ENCODE measurements around the gene CA11.

Gene CA11

GRCh38 chr19:48615231-48616040 lies 30.6 kb downstream of the CA11 start:
- H3K27ac ChIP-seq (ENCODE audit: low read depth in 2 of 2, low read length in 2 of 2), result peak overlapping the region; percentile 95 to 97
- peak overlapping the region; percentile 77 to 99 for H3K9ac ChIP-seq (ENCODE audit: low read depth in 1 of 2, low read length in 2 of 2)
- peaks cover 50 to 53% of the 10 kb centered on the region in 2 donors for H3K4me1 ChIP-seq (ENCODE audit: control insufficient read depth in 2 of 2, insufficient read depth in 2 of 2, low read length in 2 of 2)
- H3K4me3 ChIP-seq (ENCODE audit: low read length in 2 of 2), result peak overlapping the region in 1 of 2 donors; percentile 41
- H3K9me3 ChIP-seq (ENCODE audit: control insufficient read depth in 2 of 2, low read length in 2 of 2), result no peaks in the 10 kb centered on the region
- no peaks in the 10 kb centered on the region for H3K27me3 ChIP-seq (ENCODE audit: control insufficient read depth in 2 of 2, insufficient read depth in 2 of 2, low read length in 2 of 2)
- H3K36me3 ChIP-seq (ENCODE audit: control insufficient read depth in 2 of 2, insufficient read depth in 2 of 2, low read length in 2 of 2), result peaks cover 27 to 34% of the 10 kb centered on the region in 2 donors

- H3K27ac ChIP-seq (ENCODE audit: low read depth in 2 of 2, low read length in 2 of 2), result peak within 1 kb of the TSS; percentile 95 to 97
Measured at GRCh38 chr19:48614436-48615230, 31.4 kb downstream of the CA11 start, which contains the start of gene FAM83E. FAM83E (minus strand) TSS chr19:48615076; CDS start chr19:48613372, 1,704 bp downstream.

GRCh38 chr19:48613852-48614435 lies 32.0 kb downstream of the CA11 start:
- H3K4me3 ChIP-seq (ENCODE audit: low read length in 2 of 2), result peak overlapping the region; percentile 71 to 81
- H3K9ac ChIP-seq (ENCODE audit: low read depth in 1 of 2, low read length in 2 of 2), result peak overlapping the region; percentile 95 to 99
- H3K27me3 ChIP-seq (ENCODE audit: control insufficient read depth in 2 of 2, insufficient read depth in 2 of 2, low read length in 2 of 2), result no peaks in the 10 kb centered on the region
- H3K4me1 ChIP-seq (ENCODE audit: control insufficient read depth in 2 of 2, insufficient read depth in 2 of 2, low read length in 2 of 2), result peaks cover 46 to 47% of the 10 kb centered on the region in 2 donors
- peaks cover 28 to 36% of the 10 kb centered on the region in 2 donors for H3K36me3 ChIP-seq (ENCODE audit: control insufficient read depth in 2 of 2, insufficient read depth in 2 of 2, low read length in 2 of 2)
- H3K27ac ChIP-seq (ENCODE audit: low read depth in 2 of 2, low read length in 2 of 2), result peak overlapping the region; percentile 95 to 97
- no peaks in the 10 kb centered on the region for H3K9me3 ChIP-seq (ENCODE audit: control insufficient read depth in 2 of 2, low read length in 2 of 2)

More at GRCh38 chr19:48614436-48615230, 31.4 kb downstream of the CA11 start, which contains the start of gene FAM83E:
- Histone ChIP-seq H3K4me1 (ENCODE audit: control insufficient read depth in 2 of 2, insufficient read depth in 2 of 2, low read length in 2 of 2) (peaks cover 48 to 50% of the 10 kb centered on the region in 2 donors), H3K9ac (ENCODE audit: low read depth in 1 of 2, low read length in 2 of 2) (peak within 1 kb of the TSS; percentile 95 to 99), H3K27me3 (ENCODE audit: control insufficient read depth in 2 of 2, insufficient read depth in 2 of 2, low read length in 2 of 2) (no peaks in the 10 kb centered on the region), H3K4me3 (ENCODE audit: low read length in 2 of 2) (peak within 1 kb of the TSS; percentile 71 to 81), H3K9me3 (ENCODE audit: control insufficient read depth in 2 of 2, low read length in 2 of 2) (no peaks in the 10 kb centered on the region), H3K36me3 (ENCODE audit: control insufficient read depth in 2 of 2, insufficient read depth in 2 of 2, low read length in 2 of 2) (peaks cover 28 to 36% of the 10 kb centered on the region in 2 donors)

GRCh38 chr19:48613024-48613851 lies 32.7 kb downstream of the CA11 start:
- Histone ChIP-seq H3K9me3 (ENCODE audit: control insufficient read depth in 2 of 2, low read length in 2 of 2) (no peaks in the 10 kb centered on the region), H3K4me1 (ENCODE audit: control insufficient read depth in 2 of 2, insufficient read depth in 2 of 2, low read length in 2 of 2) (peaks cover 46 to 47% of the 10 kb centered on the region in 2 donors), H3K4me3 (ENCODE audit: low read length in 2 of 2) (peak overlapping the region; percentile 71 to 81)

GRCh38 chr19:48611872-48612271 lies 34.1 kb downstream of the CA11 start:
- Histone ChIP-seq H3K9me3 (ENCODE audit: control insufficient read depth in 2 of 2, low read length in 2 of 2) (no peaks in the 10 kb centered on the region), H3K27me3 (ENCODE audit: control insufficient read depth in 2 of 2, insufficient read depth in 2 of 2, low read length in 2 of 2) (no peaks in the 10 kb centered on the region), H3K36me3 (ENCODE audit: control insufficient read depth in 2 of 2, insufficient read depth in 2 of 2, low read length in 2 of 2) (peaks cover 24 to 29% of the 10 kb centered on the region in 2 donors), H3K4me3 (ENCODE audit: low read length in 2 of 2) (no peak overlapping the region), H3K9ac (ENCODE audit: low read depth in 1 of 2, low read length in 2 of 2) (no peak overlapping the region), H3K27ac (ENCODE audit: low read depth in 2 of 2, low read length in 2 of 2) (no peak overlapping the region), H3K4me1 (ENCODE audit: control insufficient read depth in 2 of 2, insufficient read depth in 2 of 2, low read length in 2 of 2) (peaks cover 32 to 33% of the 10 kb centered on the region in 2 donors)

More at GRCh38 chr19:48613024-48613851, 32.7 kb downstream of the CA11 start:
- H3K27ac ChIP-seq (ENCODE audit: low read depth in 2 of 2, low read length in 2 of 2), result peak overlapping the region; percentile 95 to 97
- H3K9ac ChIP-seq (ENCODE audit: low read depth in 1 of 2, low read length in 2 of 2), result peak overlapping the region; percentile 95 to 99
- H3K36me3 ChIP-seq (ENCODE audit: control insufficient read depth in 2 of 2, insufficient read depth in 2 of 2, low read length in 2 of 2), result peaks cover 28 to 36% of the 10 kb centered on the region in 2 donors
- no peaks in the 10 kb centered on the region for H3K27me3 ChIP-seq (ENCODE audit: control insufficient read depth in 2 of 2, insufficient read depth in 2 of 2, low read length in 2 of 2)

GRCh38 chr19:48609571-48610108 lies 36.3 kb downstream of the CA11 start:
- Histone ChIP-seq H3K9me3 (ENCODE audit: control insufficient read depth in 2 of 2, low read length in 2 of 2) (no peaks in the 10 kb centered on the region), H3K4me3 (ENCODE audit: low read length in 2 of 2) (no peak overlapping the region), H3K36me3 (ENCODE audit: control insufficient read depth in 2 of 2, insufficient read depth in 2 of 2, low read length in 2 of 2) (peaks cover 10 to 13% of the 10 kb centered on the region in 2 donors), H3K27ac (ENCODE audit: low read depth in 2 of 2, low read length in 2 of 2) (no peak overlapping the region), H3K9ac (ENCODE audit: low read depth in 1 of 2, low read length in 2 of 2) (no peak overlapping the region), H3K4me1 (ENCODE audit: control insufficient read depth in 2 of 2, insufficient read depth in 2 of 2, low read length in 2 of 2) (peaks cover 13 to 17% of the 10 kb centered on the region in 2 donors), H3K27me3 (ENCODE audit: control insufficient read depth in 2 of 2, insufficient read depth in 2 of 2, low read length in 2 of 2) (no peaks in the 10 kb centered on the region)

GRCh38 chr19:48608798-48609263 lies 37.2 kb downstream of the CA11 start:
- H3K9ac ChIP-seq (ENCODE audit: low read depth in 1 of 2, low read length in 2 of 2), result peak overlapping the region; percentile 34 to 41
- H3K27me3 ChIP-seq (ENCODE audit: control insufficient read depth in 2 of 2, insufficient read depth in 2 of 2, low read length in 2 of 2), result no peaks in the 10 kb centered on the region
- peaks cover 10 to 13% of the 10 kb centered on the region in 2 donors for H3K36me3 ChIP-seq (ENCODE audit: control insufficient read depth in 2 of 2, insufficient read depth in 2 of 2, low read length in 2 of 2)
- H3K4me1 ChIP-seq (ENCODE audit: control insufficient read depth in 2 of 2, insufficient read depth in 2 of 2, low read length in 2 of 2), result peaks cover 10 to 16% of the 10 kb centered on the region in 2 donors
- H3K9me3 ChIP-seq (ENCODE audit: control insufficient read depth in 2 of 2, low read length in 2 of 2), result no peaks in the 10 kb centered on the region
- no peak overlapping the region for H3K27ac ChIP-seq (ENCODE audit: low read depth in 2 of 2, low read length in 2 of 2)
- H3K4me3 ChIP-seq (ENCODE audit: low read length in 2 of 2), result peak overlapping the region in 1 of 2 donors; percentile 3

- Histone ChIP-seq H3K9me3 (ENCODE audit: control insufficient read depth in 2 of 2, low read length in 2 of 2) (no peaks in the 10 kb centered on the region), H3K4me1 (ENCODE audit: control insufficient read depth in 2 of 2, insufficient read depth in 2 of 2, low read length in 2 of 2) (peaks cover 13 to 15% of the 10 kb centered on the region in 2 donors), H3K9ac (ENCODE audit: low read depth in 1 of 2, low read length in 2 of 2) (no peak overlapping the region), H3K27me3 (ENCODE audit: control insufficient read depth in 2 of 2, insufficient read depth in 2 of 2, low read length in 2 of 2) (no peaks in the 10 kb centered on the region), H3K27ac (ENCODE audit: low read depth in 2 of 2, low read length in 2 of 2) (no peak overlapping the region), H3K36me3 (ENCODE audit: control insufficient read depth in 2 of 2, insufficient read depth in 2 of 2, low read length in 2 of 2) (peaks cover 12 to 15% of the 10 kb centered on the region in 2 donors), H3K4me3 (ENCODE audit: low read length in 2 of 2) (no peak overlapping the region)
Measured at GRCh38 chr19:48607359-48607755, 38.6 kb downstream of the CA11 start.
